Activated CD4-positive, alpha-beta T cell treated with anti-CD3 and anti-CD28 coated beads, Interleukin-2, amount 50 U/mL, for 4 hours (primary cell): ENCODE results near the gene PLEKHD1.
"Not testable (repeated sequence)": the region's sequence is repeated elsewhere in the genome, so short reads cannot be mapped to it uniquely, and the experiment has no call there.

Experiments used
- DNase-seq, 2 experiments: peaks; one replicate each; pipeline ENCODE4 v3.0.0-alpha.2; 2020

Gene PLEKHD1

GRCh38 chr14:69484444-69485314, at the start of gene PLEKHD1:
TSS of gene PLEKHD1 (plus strand) at chr14:69484728. CDS start at chr14:69484966, 238 bp downstream.
- no peak for DNase-seq

- DNase-seq: no peak
Observed at GRCh38 chr14:69439521-69440270, 44.8 kb upstream of the PLEKHD1 start.

GRCh38 chr14:69441948-69442347, 42.6 kb upstream of the PLEKHD1 start:
- DNase-seq: no peak

DNA sequence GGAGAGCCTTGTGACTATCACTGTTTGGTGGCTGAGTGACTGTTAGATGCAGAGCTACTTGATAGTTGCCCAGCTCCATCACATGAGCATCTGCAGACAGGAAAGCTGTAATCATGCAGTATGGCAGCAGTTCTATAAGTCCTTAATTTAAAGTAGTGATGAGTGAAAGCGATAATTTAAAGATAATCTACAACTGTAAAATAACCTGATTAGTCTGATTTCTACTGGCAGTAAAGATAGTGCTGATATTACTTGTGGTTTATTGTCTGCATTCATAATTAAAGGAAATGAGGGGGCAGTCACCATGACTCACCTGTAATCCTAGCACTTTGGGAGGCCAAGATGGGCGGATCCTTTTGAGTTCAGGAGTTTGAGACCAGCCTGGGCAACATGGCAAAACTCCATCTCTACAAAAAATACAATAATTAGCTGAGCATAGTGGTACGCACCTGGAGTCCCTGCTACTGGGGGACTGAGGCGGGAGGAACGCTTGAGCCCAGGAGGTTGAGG, 41.2 kb upstream of the PLEKHD1 start:
- no peak for DNase-seq

- no peak for DNase-seq
Observed at GRCh38 chr14:69449216-69449615, 35.3 kb upstream of the PLEKHD1 start.

DNA sequence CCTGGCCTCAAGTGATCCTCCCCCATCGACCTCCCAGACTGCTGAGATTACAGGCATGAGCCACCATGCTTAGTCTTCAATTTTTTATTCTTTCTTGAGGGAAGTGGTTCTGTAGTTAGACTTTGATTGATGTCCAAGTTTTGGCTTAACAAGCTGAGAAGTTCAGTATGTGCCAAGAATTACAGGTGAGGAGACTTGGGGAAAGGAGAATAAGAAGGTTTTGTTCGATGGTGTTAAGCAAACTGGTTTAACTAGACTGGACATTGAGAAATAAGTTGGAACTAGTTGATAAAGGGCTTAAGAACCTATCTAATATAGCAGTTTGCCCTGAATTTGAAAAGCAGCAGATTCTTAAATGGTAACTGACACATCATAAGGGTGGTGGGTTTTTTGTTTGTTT, 32.6 kb upstream of the PLEKHD1 start:
- DNase-seq: no peak

- no peak for DNase-seq
Observed at GRCh38 chr14:69458350-69458749, 26.2 kb upstream of the PLEKHD1 start.

DNA sequence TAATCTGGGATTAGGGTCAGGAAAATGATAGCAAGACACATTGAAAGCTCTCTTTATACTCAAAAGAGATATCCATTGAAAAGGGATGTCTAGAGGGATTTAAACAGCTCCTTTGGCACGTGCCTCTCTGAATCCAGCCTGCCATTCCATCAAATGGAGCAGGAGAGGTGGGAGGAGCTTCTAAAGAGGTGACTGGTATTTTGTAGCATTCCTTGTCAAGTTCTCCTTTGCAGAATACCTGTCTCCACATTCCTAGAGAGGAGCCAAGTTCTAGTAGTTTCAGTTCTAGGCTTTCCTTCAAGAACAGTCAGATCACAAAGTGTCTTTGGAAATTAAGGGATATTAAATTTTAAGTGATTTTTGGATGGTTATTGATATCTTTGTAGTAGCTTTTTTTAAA, 25.4 kb upstream of the PLEKHD1 start:
- no peak for DNase-seq

DNA sequence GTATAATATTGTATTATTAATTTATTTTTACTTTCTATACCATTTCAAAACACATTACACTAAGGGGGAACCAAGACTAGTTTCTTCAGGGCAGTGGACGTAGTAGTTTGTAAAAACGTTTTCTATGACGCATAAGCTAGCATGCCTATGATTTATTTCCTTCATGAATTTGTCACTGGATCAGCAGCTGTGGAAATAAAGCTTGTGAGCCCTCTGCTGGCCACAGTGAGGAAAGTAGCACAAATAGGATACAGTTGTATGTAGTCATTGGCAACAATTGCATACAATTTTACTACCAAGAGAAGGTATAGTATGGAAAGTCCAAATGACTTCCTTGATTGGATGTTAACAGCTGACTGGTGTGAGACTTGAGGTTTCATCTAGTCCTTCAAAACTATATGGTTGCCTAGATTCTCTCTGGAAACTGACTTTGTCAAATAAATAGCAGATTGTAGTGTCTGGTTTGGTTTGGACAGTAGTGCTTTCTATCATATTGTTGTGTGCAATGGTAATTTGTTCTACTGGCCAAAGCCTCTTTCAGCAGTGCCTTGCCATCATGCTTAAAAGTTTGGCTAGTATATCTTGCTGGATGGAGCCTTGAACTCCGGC, 24.3 kb upstream of the PLEKHD1 start:
- DNase-seq: peak; percentile 49 to 50

DNA sequence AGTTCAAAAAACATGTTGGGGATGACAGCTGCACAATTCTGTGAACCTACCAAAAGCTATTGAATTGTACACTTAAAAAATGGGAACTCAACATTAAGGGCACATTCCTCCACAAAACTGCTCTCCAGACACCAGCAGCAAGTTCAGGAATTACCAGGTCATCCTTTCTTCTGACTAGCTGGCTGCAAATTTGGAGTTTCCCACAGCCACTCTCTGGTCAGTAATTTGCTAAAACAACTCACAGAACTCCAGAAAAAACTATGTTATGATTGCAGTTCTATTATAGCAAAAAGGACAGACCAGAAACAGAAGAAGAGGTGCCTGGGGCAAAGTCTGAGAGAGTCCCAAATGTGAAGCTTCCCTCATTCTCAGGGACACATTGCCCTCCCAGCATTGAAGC, 20.1 kb upstream of the PLEKHD1 start:
- DNase-seq: no peak

- no peak for DNase-seq
Observed at GRCh38 chr14:69464829-69465228, 19.7 kb upstream of the PLEKHD1 start.

- no peak for DNase-seq
Observed at GRCh38 chr14:69468949-69469348, 15.6 kb upstream of the PLEKHD1 start.

GRCh38 chr14:69471436-69471835, 13.1 kb upstream of the PLEKHD1 start:
- no peak for DNase-seq

- DNase-seq: no peak
Observed at GRCh38 chr14:69471916-69472315, 12.6 kb upstream of the PLEKHD1 start.

- DNase-seq: no peak
Observed at GRCh38 chr14:69473260-69473659, 11.3 kb upstream of the PLEKHD1 start.

- no peak for DNase-seq
Observed at GRCh38 chr14:69473946-69474345, 10.6 kb upstream of the PLEKHD1 start.

GRCh38 chr14:69475194-69475818, 9.2 kb upstream of the PLEKHD1 start:
- DNase-seq: no peak

DNA sequence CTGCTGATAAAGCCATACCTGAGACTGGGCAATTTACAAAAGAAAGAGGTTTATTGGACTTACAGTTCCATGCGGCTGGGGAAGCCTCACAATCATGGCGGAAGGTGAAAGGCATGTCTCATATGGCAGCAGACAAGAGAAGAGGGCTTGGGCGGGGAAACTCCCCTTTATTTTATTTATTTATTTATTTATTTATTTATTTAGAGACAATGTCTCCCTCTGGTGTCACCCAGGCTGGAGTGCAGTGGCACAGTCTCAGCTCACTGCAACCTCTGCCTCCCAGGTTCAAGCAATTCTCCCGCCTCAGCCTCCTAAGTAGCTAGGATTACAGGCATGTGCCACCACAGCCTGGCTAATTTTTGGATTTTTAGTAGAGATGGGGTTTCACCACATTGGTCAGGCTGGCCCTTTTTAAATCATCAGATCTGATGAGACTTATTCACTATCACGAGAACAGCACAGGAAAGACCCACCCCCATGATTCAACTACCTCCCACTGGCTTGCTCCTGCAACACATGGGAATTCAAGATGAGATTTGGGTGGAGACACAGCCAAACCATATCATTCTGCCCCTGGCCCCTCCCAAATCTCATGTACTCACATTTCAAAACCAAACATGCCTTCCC, 7.6 kb upstream of the PLEKHD1 start:
- not testable (repeated sequence) for DNase-seq

GRCh38 chr14:69478055-69478454, 6.5 kb upstream of the PLEKHD1 start:
- DNase-seq: not testable (repeated sequence)

- no peak for DNase-seq
Observed at GRCh38 chr14:69479696-69480095, 4.8 kb upstream of the PLEKHD1 start.

GRCh38 chr14:69480136-69480535, 4.4 kb upstream of the PLEKHD1 start:
- no peak for DNase-seq

DNA sequence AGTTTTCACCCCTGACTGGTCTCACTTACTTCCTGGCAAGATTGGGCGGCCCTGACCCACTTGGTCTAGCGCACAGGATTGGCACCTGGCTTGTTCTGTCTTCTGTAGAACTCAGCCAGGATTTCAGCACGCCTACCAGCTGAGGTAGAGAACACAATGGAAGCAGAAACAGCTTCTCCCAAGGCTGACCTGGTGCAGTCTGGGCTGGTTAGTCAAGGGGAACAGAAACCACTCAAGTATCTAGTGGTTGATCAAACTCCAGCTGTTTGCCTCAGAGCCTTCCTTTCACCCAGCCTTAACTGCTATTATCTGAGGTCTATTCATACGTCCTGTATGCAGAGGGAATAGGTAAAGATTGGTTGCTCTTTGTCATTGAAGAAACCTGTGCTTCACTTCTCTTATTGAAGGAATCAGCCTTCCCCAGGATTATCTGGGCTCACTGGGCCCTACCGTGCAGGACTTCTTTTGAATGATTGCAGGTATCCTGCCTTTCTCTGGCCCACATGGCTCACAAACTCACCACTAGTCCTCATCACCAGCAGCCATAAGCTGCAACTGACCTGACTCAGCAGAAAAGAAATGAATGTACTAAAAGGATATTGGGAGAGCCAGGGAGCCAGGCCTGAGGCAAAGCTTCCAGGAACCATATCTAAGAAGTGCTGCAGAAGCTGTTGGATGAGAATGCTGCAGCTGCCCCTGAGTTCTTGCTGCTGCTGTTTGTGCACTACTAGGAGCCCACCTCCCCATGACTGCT, 2.5 kb upstream of the PLEKHD1 start:
- no peak for DNase-seq
